T-helper 9 cell (primary cell): Measurements from ENCODE around the gene DNMT1.
A peak's percentile ranks its signal among the peaks of the same experiment; 100 is the strongest.
"Not testable (repeated sequence)": the region's sequence is repeated elsewhere in the genome, so short reads cannot be mapped to it uniquely, and the experiment has no call there.

Experiments
- DNase-seq: peaks from one replicate; pipeline ENCODE4 v3.0.0-alpha.2; 2020

DNMT1 gene

GRCh38 chr19:10180459-10180858 is 14.3 kb downstream of the DNMT1 start:
- no peak for DNase-seq

GRCh38 chr19:10180024-10180423 is 14.7 kb downstream of the DNMT1 start:
- DNase-seq = not testable (repeated sequence)

GRCh38 chr19:10173527-10173926 is 21.2 kb downstream of the DNMT1 start:
- no peak for DNase-seq

- no peak for DNase-seq
Observed at GRCh38 chr19:10168386-10168948, 26.3 kb downstream of the DNMT1 start.

GRCh38 chr19:10167459-10167858 is 27.3 kb downstream of the DNMT1 start:
- no peak for DNase-seq

- DNase-seq = not testable (repeated sequence)
Observed at GRCh38 chr19:10166501-10166900, 28.3 kb downstream of the DNMT1 start.

- no peak for DNase-seq
Observed at GRCh38 chr19:10166046-10166445, 28.7 kb downstream of the DNMT1 start.

- no peak for DNase-seq
Observed at GRCh38 chr19:10163536-10163935, 31.2 kb downstream of the DNMT1 start.

GRCh38 chr19:10159610-10160009 is 35.1 kb downstream of the DNMT1 start:
- no peak for DNase-seq

GRCh38 chr19:10158485-10158884 is 36.3 kb downstream of the DNMT1 start:
- no peak for DNase-seq

GRCh38 chr19:10158071-10158470 is 36.7 kb downstream of the DNMT1 start:
- DNase-seq = no peak

- no peak for DNase-seq
Observed at GRCh38 chr19:10155839-10156238, 38.9 kb downstream of the DNMT1 start.

- DNase-seq = no peak
Observed at GRCh38 chr19:10152100-10152499, 42.7 kb downstream of the DNMT1 start.

- no peak for DNase-seq
Observed at GRCh38 chr19:10151521-10151920, 43.2 kb downstream of the DNMT1 start.

GRCh38 chr19:10149427-10149826 is 45.3 kb downstream of the DNMT1 start:
- DNase-seq = no peak

GRCh38 chr19:10146142-10146541 is 48.6 kb downstream of the DNMT1 start:
- DNase-seq = no peak

GRCh38 chr19:10145031-10145430 is 49.7 kb downstream of the DNMT1 start:
- DNase-seq = no peak

- no peak for DNase-seq
Observed at GRCh38 chr19:10144361-10144760, 50.4 kb downstream of the DNMT1 start.

GRCh38 chr19:10143681-10144080 is 51.1 kb downstream of the DNMT1 start:
- DNase-seq = no peak

- DNase-seq = peak; percentile 31
Observed at GRCh38 chr19:10142701-10143375, 51.9 kb downstream of the DNMT1 start.

- no peak for DNase-seq
Observed at GRCh38 chr19:10141973-10142372, 52.8 kb downstream of the DNMT1 start.

- DNase-seq = no peak
Observed at GRCh38 chr19:10141479-10141878, 53.3 kb downstream of the DNMT1 start.

GRCh38 chr19:10139952-10140351 is 54.8 kb downstream of the DNMT1 start:
- DNase-seq = no peak

- no peak for DNase-seq
Observed at GRCh38 chr19:10138879-10139795, 55.6 kb downstream of the DNMT1 start.
